HG02970 (cell line): ENCODE measurements around the gene RHOH.
"Not testable (repeated sequence)": the region's sequence is repeated elsewhere in the genome, so short reads cannot be mapped to it uniquely, and the experiment has no call there.

ENCODE experiments used
- ATAC-seq: cut with Tn5 transposase; IDR thresholded peaks from one replicate; pipeline ENCODE4 v1.9.1; 2021; ENCODE audit warnings: mild to moderate bottlenecking, moderate library complexity, moderate number of reproducible peaks; ENCODE audit not compliant: unreplicated experiment, low FRiP score

The RHOH gene

DNA sequence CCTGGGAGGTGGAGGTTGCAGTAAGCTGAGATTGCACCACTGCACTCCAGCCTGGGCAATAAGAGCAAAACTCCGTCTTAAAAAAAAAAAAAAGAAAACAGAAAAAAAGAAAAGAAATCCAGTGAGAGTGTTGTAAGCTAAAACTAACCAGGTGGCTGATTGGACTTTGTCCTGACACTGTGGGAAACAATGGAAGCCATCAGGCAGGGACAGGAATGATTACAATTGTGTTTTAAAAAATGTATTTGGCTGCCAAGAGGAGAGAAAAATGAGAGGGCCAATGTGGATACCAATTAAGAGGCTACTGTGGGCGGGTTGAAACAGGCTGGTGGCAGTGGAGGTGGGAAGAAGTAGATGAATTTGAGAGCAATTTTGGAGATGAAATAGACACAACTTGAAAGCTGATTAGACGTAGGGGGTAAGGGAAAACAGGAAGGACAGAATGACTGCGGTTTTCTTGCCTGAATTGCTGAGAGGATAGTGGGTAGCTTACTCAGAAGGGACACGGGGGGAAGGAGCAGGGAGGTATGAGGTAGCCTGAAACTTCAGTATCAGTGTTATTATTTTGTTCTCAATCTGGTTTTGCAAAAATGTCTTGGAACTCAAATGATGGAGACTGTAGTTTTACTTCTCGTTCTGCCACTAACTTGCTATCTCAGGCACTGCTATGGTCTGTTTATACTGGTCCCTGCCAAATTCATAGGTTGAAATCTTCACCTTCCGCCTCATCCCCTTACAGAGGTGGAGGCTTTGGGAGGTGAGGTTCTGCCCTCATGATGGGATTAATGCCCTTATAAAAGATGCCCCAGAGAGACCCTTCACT is 92.7 kb downstream of the RHOH start:
- ATAC-seq: no peak

GRCh38 chr4:40290611-40291186 is 93.9 kb downstream of the RHOH start:
- ATAC-seq: not testable (repeated sequence)

- no peak for ATAC-seq
Measured at GRCh38 chr4:40292313-40292759, 95.5 kb downstream of the RHOH start.

DNA sequence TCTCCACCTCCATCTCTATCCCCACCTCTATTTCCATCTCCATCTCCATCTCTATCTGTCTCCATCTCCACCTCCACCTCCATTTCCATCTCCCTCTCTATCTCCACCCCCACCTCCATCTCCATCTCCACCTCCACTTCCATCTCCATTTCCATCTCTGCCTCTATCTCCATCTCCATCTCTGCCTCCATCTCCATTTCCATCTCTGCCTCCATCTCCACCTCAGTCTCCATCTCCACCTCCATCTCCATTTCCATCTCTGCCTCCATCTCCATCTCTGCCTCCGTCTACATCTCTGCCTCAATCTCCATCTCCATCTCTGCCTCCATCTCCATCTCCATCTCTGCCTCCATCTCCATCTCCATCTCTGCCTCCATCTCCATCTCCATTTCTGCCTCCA is 97.5 kb downstream of the RHOH start:
- ATAC-seq: no peak

- not testable (repeated sequence) for ATAC-seq
Measured at GRCh38 chr4:40295030-40295429, 98.2 kb downstream of the RHOH start.

- ATAC-seq: no peak
Measured at GRCh38 chr4:40295572-40295971, 98.7 kb downstream of the RHOH start.
